ENCODE results near the gene PFDN1.

The PFDN1 gene

DNA sequence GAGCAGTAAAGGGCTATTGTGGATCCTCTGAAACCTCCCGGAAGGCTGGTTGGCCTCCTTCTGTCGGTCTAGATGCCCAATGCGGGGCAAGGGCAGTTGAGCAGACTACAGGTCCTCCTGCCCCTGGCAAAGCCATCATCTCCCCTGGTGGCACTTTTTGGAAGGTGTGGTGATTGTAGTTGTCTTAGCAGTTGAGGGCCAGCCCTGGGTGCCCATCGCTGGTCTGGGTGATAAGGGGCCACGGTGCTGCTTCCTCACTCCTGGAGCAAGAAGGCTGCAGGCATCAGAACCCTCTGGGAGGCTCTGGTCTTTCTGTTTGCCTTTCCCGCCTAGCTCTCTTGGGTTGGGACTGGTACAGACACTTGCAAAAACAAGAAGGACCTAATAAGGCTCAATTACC, 64.1 kb downstream of the PFDN1 start:
- no peak for DNase-seq (ENCODE audit: low spot score)

DNA sequence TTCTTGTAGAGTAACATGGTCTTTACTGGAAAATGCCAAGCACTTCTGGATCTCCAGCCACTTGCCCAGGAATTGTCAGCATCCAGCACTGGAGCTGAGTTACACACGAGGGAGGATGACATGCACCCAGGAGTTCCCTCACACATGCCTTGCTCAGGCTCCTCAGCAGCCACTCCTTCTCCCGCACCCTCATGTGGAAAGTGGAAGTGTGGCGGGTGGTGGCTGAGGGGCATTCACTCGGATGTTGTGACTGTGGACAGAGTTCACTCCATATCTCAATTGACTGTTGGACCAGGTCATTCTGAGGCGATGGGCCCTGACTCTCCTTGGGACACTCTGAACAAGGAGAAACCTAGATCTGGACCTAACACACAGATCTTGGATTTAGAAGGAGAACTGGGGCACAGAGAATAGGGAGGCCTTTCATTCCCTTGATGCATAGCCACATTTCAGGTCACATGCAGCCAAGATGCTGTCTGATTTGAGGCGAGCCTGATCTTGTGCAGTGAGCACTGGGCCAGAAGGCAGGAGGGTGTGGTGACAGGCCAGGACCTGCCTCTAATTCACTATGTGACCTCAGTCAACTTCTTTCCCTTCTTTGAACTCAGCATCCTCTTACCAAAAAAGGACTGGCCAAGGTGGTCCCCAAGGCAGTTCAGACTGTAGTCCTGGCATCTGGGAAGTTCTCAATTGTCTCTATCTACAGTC, 65.9 kb downstream of the PFDN1 start:
- DNase-seq (ENCODE audit: low spot score) = no peak

DNA sequence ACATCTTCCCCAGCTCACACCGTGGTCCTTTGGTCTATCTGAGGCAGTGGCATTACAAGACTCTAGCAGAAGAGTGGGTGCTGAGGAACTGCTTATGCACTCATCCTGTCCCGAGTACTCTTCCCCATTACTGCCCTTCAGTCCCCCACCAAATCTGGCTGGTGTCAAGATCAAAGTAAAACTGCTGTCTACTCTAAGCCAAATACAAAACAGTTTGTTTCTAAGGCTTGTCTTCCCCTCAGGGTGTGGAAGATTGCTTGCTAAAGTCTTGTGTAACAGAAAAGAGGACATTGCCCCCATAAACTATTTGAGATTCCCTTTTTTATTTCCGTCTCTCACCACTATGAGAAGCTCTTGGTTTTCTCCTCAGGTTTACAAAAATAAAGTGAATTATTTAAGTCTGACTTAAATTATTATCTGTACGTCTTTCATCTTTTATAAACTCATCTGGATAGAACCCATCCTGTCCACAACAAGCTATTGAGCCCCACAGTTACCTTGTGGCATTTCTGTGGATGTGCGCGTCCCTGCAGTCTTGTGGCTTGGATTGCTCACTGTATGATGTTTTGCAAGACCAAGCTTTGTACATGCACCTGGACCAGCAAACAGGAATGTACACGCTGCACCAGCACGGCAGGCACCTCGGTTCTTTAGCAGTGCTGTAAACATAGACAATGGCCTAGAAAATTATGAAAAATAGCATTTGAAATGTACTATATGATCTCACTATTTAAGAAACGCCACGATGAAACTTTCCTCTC, 66.9 kb downstream of the PFDN1 start:
- DNase-seq (ENCODE audit: low spot score) = no peak

DNA sequence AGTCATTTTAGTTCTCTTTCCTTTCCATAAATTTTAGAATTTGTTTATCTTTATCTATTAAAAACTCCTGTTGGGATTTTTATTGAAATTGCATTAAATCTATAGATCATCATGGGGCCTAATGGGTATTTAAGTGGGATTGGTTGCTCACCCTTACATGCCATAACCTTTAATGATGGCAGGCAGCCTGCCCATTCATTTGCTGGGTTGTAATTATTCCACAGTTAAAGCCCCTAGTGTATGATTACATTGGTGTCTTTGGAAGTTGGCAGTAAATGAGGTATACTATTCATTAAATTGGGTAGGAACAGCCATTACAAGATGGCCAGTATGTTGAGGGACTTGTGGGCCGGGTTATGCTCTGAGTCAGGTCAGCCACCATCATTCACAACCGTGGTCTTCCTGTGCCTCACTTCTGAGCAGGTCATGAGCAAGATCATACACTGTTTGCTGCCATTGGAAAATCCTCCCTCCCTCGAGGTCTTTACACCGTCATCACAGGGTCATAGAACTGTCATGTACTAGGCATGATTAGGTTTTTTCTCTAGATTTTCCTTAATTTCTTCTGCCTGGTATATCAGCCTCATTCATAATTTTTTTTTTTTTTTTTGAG, 68.4 kb downstream of the PFDN1 start:
- no peak for DNase-seq (ENCODE audit: low spot score)

DNA sequence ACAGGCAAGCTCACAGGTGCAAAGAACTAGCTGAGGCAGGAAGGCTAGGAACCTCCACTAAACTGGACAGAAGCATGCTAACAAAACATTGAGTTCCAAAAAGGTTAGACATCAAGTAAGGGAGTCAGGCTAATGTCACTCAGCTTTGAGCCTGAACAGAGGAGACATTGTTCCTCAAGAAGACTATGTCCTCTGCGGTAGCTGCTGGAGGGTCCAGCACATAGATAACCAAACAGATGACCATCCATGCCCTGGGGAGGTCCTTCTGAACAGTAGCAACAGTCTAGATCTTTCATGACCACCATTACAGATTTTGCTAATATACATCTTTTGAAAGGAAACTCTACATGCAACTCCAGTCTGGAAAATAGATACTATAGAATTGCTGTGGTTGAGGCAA, 70.2 kb downstream of the PFDN1 start:
- no peak for DNase-seq (ENCODE audit: low spot score)

DNA sequence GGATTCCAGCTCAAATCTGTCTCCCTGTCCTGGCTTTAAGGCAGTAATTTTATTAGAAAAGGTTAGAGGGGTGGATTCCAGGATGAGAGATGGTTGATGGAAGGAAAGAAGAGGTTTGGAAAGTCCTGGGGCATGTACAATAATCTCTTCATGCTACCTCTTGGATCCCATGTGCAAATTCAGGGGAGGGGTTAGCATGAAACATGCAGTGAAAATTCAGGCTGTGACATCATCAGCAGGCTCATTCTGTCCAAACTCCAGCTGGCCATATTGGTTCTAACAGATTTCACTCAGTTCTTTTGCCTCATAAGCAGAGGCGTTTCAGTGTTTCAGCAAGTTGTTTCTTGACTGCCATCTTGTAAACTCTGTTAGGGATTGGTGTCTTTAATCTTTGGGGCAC, 72.5 kb downstream of the PFDN1 start:
- no peak for DNase-seq (ENCODE audit: low spot score)

DNA sequence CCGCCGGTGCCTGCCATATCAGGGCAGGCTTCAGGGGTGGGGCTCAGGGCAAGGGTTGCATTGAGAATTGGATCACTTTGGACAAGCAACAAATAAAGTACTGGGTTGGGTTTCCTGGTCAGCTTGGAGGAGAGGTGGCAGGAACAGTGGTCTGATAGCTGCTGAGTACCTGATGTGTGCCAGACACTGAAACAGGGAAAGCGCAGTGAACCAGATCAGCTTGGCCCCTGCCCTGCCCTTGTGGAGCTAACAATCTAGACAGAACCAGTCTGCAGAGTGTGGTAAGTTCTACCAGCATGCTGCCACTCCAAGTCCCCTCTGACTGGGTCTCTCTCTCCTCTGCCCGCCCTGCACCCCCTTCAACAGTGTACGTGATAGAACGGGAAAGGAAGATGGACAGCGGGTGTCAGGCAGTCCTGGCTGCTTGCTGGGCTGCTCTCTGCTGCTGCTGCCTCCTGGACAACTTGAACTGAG, 74.5 kb downstream of the PFDN1 start:
- no peak for DNase-seq (ENCODE audit: low spot score)

DNA sequence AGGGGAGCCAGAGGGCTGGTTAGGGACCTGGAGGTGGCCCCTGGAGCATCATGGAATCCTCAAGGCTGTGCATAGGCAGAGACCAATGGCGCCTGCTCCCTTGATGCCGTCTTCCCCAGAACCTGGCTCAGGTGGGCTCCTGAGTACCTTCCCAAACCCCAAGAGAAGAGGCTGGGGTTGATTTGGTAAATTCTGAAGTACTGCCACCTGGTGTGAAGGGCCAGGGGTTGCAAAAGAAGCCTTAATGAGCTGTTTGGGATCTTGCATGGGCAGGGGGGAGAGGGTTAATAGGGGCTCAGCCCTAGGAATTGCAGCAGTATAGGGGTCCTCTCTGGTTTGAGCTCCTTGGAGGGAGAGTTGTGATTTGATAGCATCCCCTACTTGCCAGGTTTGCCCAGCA, 75.9 kb downstream of the PFDN1 start:
- DNase-seq (ENCODE audit: low spot score) = no peak

DNA sequence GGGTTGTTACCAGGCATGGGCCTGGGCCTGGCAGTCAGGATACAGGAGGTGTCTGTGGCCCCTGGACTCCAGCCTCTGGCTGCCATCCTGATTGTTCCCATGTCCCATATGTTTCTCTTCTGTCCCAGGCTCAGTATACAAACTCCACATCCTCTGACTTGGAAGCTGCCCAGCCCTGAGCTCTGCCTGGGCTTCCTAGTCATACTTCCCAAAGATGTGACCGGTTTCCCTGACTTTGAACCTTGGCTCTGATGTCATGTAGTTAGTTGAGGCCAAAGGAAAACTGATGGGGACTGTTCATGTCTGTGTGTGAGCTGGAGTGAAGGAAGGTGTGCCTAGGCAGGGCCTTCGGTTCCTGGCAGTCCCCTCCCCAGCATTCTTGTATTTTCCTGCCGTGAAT, 77.5 kb downstream of the PFDN1 start:
- DNase-seq (ENCODE audit: low spot score) = no peak

DNA sequence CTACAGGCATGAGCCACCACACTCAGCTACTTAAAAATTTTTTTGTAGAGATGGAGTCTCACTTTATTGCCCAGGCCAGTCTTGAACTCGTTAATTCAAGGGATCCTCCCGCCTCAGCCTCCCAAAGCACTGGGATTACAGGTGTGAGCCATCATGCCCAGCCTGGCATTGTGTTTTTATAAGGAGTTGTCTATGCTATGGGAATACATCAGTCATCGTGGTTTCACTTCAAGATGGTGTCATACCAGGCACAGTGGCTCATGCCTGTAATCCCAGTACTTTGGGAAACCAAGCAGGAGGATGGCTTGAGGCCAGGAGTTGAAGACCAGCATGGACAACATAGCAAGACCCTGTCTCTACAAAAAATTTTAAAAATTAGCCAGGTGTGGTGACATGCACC, 78.2 kb downstream of the PFDN1 start:
- DNase-seq (ENCODE audit: low spot score) = no peak

DNA sequence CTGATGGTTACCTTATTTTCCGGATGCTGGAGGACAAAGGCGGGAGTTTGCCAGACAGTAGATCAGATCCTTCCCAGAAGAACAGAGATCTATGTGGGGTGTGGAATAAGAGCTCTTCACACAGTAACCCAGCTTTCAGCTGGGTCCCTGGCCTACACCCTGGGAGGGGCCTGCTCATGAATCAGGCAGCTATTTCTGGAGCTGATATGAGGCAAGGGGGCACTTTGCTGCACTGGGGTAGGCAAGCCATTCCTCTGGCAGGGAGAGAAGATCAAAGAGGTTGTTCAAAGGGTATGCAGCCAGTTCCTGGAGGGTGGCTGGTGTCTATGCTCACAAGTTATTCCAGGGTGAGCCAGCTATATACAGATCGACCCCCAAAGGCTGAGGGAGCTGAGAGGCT, 79.3 kb downstream of the PFDN1 start:
- DNase-seq (ENCODE audit: low spot score) = no peak

DNA sequence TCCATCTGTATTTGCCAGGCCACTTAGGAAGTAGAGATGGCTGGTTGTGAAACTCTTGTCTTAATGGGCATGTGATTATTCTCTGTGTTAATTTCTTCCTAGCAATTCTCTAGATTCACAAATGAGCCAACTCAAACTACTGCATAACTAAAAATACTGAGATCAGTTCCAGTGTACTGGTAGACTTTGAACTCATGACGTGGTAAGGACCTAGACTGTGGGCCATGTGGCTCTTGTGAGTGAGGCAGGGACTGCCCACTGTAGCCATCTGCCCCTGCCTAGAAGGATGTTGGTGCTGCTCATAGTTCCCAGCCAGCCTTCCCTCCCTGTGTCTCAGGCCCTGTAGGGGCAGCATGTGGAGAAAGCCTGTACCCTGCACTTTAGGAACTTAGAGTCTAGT, 80.5 kb downstream of the PFDN1 start:
- DNase-seq (ENCODE audit: low spot score) = no peak

DNA sequence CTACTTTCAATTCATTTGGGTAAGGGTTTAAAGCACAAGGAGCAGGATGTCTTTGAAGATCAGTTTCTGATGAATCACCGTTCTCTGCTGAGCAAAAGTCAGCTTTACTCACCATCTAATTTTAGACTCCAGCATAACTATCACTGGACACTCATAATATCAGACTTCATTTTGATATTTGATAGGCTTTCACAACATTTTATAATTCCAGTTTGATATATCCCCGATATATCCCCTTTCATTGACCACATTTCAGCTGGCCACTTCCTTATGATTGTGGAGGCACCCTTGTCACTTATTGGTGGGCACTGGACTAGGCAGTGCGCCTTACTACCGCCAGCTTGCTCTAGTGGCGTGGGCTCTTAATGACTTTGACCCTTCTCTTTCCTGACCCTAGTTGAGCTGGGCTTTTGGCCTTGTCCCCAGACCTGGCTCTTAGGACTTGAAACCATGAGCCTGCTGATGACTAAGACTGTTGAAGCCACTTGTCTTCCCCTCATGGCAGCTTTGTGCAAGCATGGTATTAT, 81.1 kb downstream of the PFDN1 start:
- DNase-seq (ENCODE audit: low spot score) = no peak

DNA sequence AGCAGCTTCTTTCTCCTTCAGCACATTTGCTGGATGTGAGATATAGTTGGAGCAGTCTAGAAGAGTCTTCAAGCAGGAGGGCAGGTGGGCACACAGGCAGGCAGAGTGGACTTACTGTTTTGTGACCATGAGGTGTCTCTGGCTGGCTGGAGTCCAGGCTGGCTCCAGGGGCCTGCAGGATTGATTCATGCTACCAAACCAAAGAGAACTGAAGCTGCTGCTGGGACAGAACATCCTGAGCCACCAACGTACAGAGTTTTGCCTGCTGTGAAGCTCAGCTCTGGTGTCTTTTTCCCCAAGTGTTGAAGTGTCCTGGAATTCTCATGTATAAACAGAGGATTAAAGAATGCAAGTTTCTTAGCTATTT, 82.2 kb downstream of the PFDN1 start:
- no peak for DNase-seq (ENCODE audit: low spot score)

DNA sequence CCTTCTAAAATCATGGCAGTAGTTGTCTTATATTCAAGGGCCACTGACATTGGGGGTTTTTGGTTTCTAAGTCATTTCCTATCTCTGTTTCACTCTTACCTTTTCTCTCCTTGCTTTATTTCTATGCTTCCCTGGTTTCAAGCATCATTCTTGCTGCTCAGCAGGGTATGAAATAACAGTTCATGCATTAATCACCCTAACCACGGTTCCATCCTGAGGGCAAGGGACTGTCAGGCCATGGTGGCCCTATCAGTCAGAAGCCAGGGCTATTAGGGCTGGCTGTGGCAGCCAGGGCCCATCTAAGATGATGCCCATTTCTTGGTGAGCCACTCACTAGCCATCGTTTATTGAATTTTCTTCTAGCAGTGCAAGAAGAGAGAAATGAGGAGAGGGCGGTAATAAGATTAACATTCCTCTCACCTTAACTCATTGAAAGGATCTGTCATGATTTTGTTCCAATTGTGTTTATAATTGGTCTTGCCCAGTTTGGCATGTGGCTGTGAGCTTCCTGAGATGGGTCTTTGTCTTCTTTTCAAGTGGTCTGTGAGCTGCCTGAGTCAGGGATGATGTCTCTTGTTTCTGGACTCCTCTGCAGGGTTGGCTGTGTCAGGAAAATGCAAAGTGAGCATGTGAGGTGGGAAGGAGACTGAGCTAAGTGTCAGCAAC, 82.7 kb downstream of the PFDN1 start:
- no peak for DNase-seq (ENCODE audit: low spot score)

DNA sequence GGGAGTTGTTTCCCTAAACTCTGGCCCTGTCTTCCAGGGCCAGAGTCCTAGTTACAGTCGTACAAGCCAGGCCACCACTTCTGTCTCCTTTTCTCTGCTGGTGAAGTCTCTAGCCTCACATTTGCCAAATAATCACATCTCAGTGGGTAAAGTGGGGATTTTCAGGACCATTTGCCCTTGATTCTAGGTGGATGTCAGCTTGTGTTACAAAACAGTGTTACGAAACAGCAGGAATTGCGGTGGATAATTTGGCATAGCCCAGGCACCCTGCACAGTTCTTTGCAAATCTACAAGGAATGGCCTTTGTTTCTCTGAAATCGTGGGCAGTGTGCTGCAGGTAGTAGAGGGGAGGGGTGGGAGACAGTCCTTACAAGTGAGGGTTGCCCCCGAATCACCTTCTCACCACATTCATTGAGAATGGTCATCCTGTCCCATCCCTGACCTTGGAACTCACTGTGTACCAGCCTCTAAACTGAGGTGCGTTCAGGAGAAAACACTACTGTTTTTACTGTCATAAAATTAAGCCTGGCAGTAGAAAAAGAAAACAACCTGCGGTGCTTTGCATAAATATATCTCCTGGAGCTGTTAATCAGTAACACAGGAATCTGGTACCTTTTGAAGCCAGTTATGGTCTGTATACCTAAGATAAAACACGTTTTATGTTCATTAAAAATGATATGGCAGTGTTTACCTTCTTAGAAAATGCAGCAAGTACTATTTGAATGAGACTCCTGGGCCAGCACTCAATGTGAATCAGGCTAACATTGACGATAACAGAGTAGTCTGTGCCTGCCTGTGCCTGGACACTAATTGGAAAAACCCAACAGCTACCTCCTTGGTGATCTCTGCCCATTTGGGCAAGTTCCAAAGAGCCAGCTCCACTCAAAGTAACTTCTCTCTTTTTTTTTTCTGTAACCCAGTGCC, 83.6 kb downstream of the PFDN1 start:
- DNase-seq (ENCODE audit: low spot score) = no peak

DNA sequence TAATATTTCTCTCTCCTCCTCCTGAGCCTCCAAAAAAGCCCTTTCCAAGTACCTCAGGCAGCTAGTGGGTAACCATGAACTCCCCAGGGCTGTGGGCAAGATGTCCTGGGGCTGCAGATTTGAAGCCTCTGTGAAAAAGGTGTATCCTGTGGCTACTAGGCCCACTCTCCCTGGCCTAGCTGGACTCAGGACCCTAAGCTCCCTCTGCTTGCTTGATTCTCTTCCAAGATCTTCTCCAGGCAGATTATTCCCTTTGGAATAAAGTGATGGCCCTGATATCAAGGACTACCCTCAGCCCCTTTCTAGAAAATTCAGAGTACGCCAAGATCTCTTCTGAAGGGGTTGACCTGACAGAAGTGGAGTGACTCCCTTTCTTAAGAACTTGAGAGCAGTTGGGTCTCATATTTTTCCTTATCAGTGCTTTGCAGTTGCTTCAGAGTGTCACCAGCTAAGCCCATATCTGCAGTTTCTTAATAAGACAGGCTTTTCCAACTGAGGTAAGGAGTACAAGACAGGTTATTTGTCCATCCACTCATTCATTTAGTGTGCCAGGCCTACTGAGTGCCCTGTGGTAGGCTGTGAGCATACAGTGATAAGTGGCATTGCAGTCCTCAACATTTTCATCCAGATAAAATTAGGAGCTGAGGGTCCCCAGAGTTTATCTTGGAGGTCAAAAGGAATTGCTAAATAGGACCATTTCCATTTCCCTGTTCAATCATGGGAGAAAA, 85.4 kb downstream of the PFDN1 start:
- DNase-seq (ENCODE audit: low spot score) = no peak

DNA sequence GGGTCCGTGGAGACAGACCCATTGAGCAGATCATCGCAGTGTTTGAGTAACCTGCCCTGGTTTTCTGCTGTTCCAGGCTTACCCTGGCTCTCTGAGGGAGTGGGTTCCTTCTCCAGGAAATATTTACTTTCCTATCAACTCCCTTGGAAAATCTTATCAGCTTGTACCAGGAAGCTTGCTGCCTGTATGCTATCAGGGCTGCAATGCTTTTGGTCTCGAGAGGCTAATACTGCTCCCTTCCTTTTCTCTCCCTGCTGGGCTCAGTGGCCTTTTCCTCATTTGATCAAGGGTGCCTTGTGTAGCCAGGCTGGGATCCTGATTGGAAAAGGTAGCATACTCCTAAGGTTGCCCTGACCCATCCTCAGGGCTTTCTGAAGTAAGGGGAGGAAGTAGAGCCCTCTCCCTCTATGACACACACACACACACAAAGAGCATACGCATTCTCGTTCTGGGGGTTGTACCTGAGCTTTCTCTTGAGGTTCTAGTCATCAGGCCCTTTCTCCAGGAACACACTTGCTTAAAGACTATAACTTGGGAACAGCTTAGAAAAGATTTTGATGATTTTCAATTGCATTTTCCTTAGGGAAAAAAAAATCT, 86.3 kb downstream of the PFDN1 start:
- DNase-seq (ENCODE audit: low spot score) = no peak

DNA sequence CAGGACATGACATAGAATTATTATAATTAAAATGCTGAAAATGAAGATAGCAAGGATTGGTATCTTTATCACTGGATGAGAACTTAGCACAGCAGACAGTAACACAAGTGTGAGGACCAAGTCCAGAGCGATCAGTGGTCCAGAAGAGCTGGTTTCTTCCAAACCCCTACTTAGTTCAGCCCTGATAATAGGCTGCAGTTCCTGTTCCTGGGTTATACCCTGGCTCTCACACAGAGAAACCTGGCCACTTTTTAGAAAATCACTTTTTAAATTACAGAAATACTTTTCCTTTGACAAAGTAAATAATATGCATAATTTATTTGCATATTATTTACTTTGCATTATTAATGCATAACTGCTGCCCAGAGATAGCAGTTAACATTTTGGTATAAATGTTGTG, 87.6 kb downstream of the PFDN1 start:
- no peak for DNase-seq (ENCODE audit: low spot score)

DNA sequence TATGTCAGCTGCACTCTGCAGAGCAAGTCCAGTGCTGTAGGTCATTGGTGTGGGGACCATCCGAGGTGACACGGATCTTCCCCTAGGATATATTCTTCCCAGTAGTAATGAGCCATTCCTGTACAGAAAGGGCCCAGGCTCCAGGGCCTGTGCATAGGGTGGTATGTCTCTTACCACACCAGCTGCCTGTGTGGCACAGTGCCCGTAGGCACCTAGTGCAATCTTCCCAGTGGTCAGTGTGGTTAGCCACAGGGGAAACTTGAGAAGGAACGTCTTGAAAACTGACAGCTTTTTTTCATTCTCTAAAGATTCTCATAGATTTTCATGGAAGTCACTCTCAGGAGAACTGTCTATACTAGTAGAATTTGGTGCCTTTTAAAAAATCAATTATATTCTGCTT, 88.1 kb downstream of the PFDN1 start:
- no peak for DNase-seq (ENCODE audit: low spot score)
